Spinal cord (tissue), 10 donors: ENCODE measurements around the gene SIMC1. TPM values are rescaled to one million over a fixed set of nuclear protein-coding genes. Genes with fewer than 3 reads are reported as not detected.
"Not testable (repeated sequence)": the region's sequence is repeated elsewhere in the genome, so short reads cannot be mapped to it uniquely, and the experiment has no call there.

Source experiments
- DNase-seq, 6 donors: peaks; one replicate each; pipeline versions ENCODE4 v3.0.0 to v3.0.0-alpha.2; 2013 to 2015; ENCODE audit warnings: low spot score in 6 of 6, low read depth in 4 of 6
- H3K27ac ChIP-seq: one replicate; pipeline ENCODE4 v1.5.1; 2013; ENCODE audit warnings: low read depth, low read length, control low read depth
- H3K27me3 ChIP-seq: one replicate; pipeline ENCODE4 v1.6.1; 2013; ENCODE audit warnings: low read length; ENCODE audit not compliant: control insufficient read depth, insufficient read depth
- H3K36me3 ChIP-seq: one replicate; pipeline ENCODE4 v1.6.1; 2013; ENCODE audit warnings: low read length; ENCODE audit not compliant: control insufficient read depth, insufficient read depth
- H3K4me1 ChIP-seq: one replicate; pipeline ENCODE4 v1.6.1; 2013; ENCODE audit warnings: low read length; ENCODE audit not compliant: control insufficient read depth, insufficient read depth
- H3K4me3 ChIP-seq: one replicate; pipeline ENCODE4 v1.5.1; 2013; ENCODE audit warnings: low read depth, low read length, control low read depth
- H3K9me3 ChIP-seq: one replicate; pipeline ENCODE4 v1.6.1; 2013; ENCODE audit warnings: low read length; ENCODE audit not compliant: control insufficient read depth, insufficient read depth
- WGBS: methylation state at CpG from one replicate; pipeline ENCODE4 v1.1.5; 2013; ENCODE audit warnings: missing lambda C conversion rate; ENCODE audit not compliant: insufficient coverage; 5-methylcytosine and 5-hydroxymethylcytosine counted together
- long read RNA-seq, 4 donors: transcript quantifications; one replicate each; lab custom pipeline, GENCODE V29; 2026
- polyA plus RNA-seq, 2 donors: library from polyadenylated mRNA; unstranded; fragments of 120-200 nt; gene quantifications; one replicate each; pipeline ENCODE4 v1.2.1, GENCODE V29; 2013; ENCODE audit not compliant: insufficient read length in 2 of 2
- total RNA-seq, 2 donors: library from RNA; depleted of rRNA in 1 of 2; stranded (reverse); fragments of 120-200 nt in 1 of 2; fragments of >200 nt in 1 of 2; gene quantifications; one replicate each; pipeline versions ENCODE4 v1.2.3 to v1.2.4, GENCODE V29; 2013 to 2014
- donor health status: healthy.

Gene SIMC1
- total RNA-seq: 10 to 100 TPM; 12.7 to 20.1 TPM
- 10 to 100 TPM; 25.2 to 29.2 TPM for polyA plus RNA-seq
- long read RNA-seq, donor 1, partial matches to known transcripts: 62 of 80 reads
- long read RNA-seq, donor 1, other reads (novel, unspliced or antisense): 15 of 80 reads
- long read RNA-seq, donor 2: 0 reads
- long read RNA-seq, donor 3, partial matches to known transcripts: 32 of 54 reads
- long read RNA-seq, donor 3, other reads (novel, unspliced or antisense): 20 of 54 reads
- long read RNA-seq, donor 4, partial matches to known transcripts: 69 of 80 reads
- long read RNA-seq, donor 4, other reads (novel, unspliced or antisense): 10 of 80 reads

- peak in 2 of 6 donors; percentile 36 to 72 for DNase-seq
- H3K4me3 ChIP-seq: peak within 1 kb of the TSS; percentile 16
- H3K36me3 ChIP-seq, H3K9me3 ChIP-seq, H3K4me1 ChIP-seq, H3K27me3 ChIP-seq, H3K27ac ChIP-seq: not testable (repeated sequence)
- WGBS: under 1% methylated on average over 39 of the region's 81 CpGs
Observed at GRCh38 chr5:176237971-176238644, at the start of gene SIMC1. SIMC1 (plus strand) TSS chr5:176238424; CDS start chr5:176238509, 85 bp downstream.

GRCh38 chr5:176188506-176189193 is 49.6 kb upstream of the SIMC1 start:
- no peak overlapping the region for H3K4me3 ChIP-seq
- no peaks in the 10 kb centered on the region for H3K9me3 ChIP-seq
- no peak overlapping the region for H3K27ac ChIP-seq
- H3K27me3 ChIP-seq: no peaks in the 10 kb centered on the region
- no peaks in the 10 kb centered on the region for H3K36me3 ChIP-seq
- H3K4me1 ChIP-seq: peaks cover under 1% of the 10 kb centered on the region
- no peak for DNase-seq
- WGBS: 84% methylated on average over 11 of the region's 11 CpGs

GRCh38 chr5:176189857-176190256 is 48.4 kb upstream of the SIMC1 start:
- Histone ChIP-seq H3K4me1 (peaks cover 7% of the 10 kb centered on the region), H3K27me3 (peaks cover 6% of the 10 kb centered on the region), H3K4me3 (no peak overlapping the region), H3K9me3 (no peaks in the 10 kb centered on the region), H3K36me3 (no peaks in the 10 kb centered on the region), H3K27ac (no peak overlapping the region)
- 84% methylated on average over 7 of the region's 7 CpGs for WGBS
- no peak for DNase-seq

- Histone ChIP-seq H3K36me3 (no peaks in the 10 kb centered on the region), H3K27me3 (peaks cover 9% of the 10 kb centered on the region), H3K4me1 (peaks cover 7% of the 10 kb centered on the region), H3K4me3 (no peak overlapping the region), H3K27ac (no peak overlapping the region), H3K9me3 (no peaks in the 10 kb centered on the region)
- no peak for DNase-seq
- 92% methylated on average over 24 of the region's 28 CpGs for WGBS
Observed at GRCh38 chr5:176190886-176191755, 47.1 kb upstream of the SIMC1 start.

- peaks cover 9% of the 10 kb centered on the region for H3K27me3 ChIP-seq
Observed at GRCh38 chr5:176192094-176192721, 46.0 kb upstream of the SIMC1 start.

GRCh38 chr5:176192722-176193117 is 45.5 kb upstream of the SIMC1 start:
- WGBS: 79% methylated on average over 4 of the region's 5 CpGs
- not testable (repeated sequence) for H3K4me1 ChIP-seq, DNase-seq, H3K36me3 ChIP-seq, H3K9me3 ChIP-seq, H3K27ac ChIP-seq, H3K27me3 ChIP-seq, H3K4me3 ChIP-seq

More at GRCh38 chr5:176192094-176192721, 46.0 kb upstream of the SIMC1 start:
- H3K4me3 ChIP-seq: no peak overlapping the region
- no peaks in the 10 kb centered on the region for H3K9me3 ChIP-seq
- no peak for DNase-seq
- 77% methylated on average over 13 of the region's 13 CpGs for WGBS
- H3K27ac ChIP-seq: no peak overlapping the region
- peaks cover 7% of the 10 kb centered on the region for H3K4me1 ChIP-seq
- H3K36me3 ChIP-seq: no peaks in the 10 kb centered on the region

- H3K36me3 ChIP-seq, H3K4me1 ChIP-seq, H3K27me3 ChIP-seq, DNase-seq, H3K9me3 ChIP-seq, H3K4me3 ChIP-seq, H3K27ac ChIP-seq: not testable (repeated sequence)
- WGBS: 91% methylated on average over 7 of the region's 17 CpGs
Observed at GRCh38 chr5:176193636-176194035, 44.6 kb upstream of the SIMC1 start.

- not testable (repeated sequence) for H3K4me3 ChIP-seq
- peaks cover 12% of the 10 kb centered on the region for H3K27me3 ChIP-seq
- DNase-seq: peak in 1 of 6 donors; percentile 28
Observed at GRCh38 chr5:176194238-176195083, 43.8 kb upstream of the SIMC1 start.

More at GRCh38 chr5:176194238-176195083, 43.8 kb upstream of the SIMC1 start:
- WGBS: 2% methylated on average over 21 of the region's 67 CpGs
- H3K4me1 ChIP-seq: peaks cover 11% of the 10 kb centered on the region
- H3K9me3 ChIP-seq, H3K36me3 ChIP-seq, H3K27ac ChIP-seq: not testable (repeated sequence)
